Transverse colon (tissue), 4 donors: Measurements from ENCODE around the gene SYT11. TPM values are rescaled to one million over a fixed set of nuclear protein-coding genes. Genes with fewer than 3 reads are reported as not detected.
"Not testable (repeated sequence)": the region's sequence is repeated elsewhere in the genome, so short reads cannot be mapped to it uniquely, and the experiment has no call there.

Experiments used
- DNase-seq: peaks from one replicate; pipeline ENCODE4 v3.0.0-alpha.2; 2019
- H3K27ac ChIP-seq, 4 donors: fragments of 200-600 bp; sonication (generic); 2 replicates each; pipeline ENCODE4 v1.5.1; 2016 to 2018; ENCODE audit warnings: inconsistent platforms in 4 of 4
- H3K27me3 ChIP-seq: fragments of 200-600 bp; sonication (generic); 2 replicates; pipeline ENCODE4 v1.5.1; 2017; ENCODE audit warnings: inconsistent platforms
- H3K36me3 ChIP-seq, 4 donors: fragments of 200-600 bp; sonication (generic); 2 replicates each; pipeline ENCODE4 v1.5.1; 2017 to 2019; ENCODE audit warnings: inconsistent platforms in 4 of 4
- H3K4me1 ChIP-seq, 4 donors: fragments of 200-600 bp; sonication (generic); 2 replicates each; pipeline ENCODE4 v1.5.1; 2017 to 2020; ENCODE audit warnings: inconsistent platforms in 4 of 4
- H3K4me3 ChIP-seq, 4 donors: fragments of 200-600 bp; sonication (generic); 1 replicate in 1 of 4; 2 replicates in 3 of 4; pipeline versions ENCODE4 v1.5.1 to v1.6.1; 2017 to 2019; ENCODE audit warnings: inconsistent platforms in 4 of 4
- H3K9me3 ChIP-seq, 2 donors: fragments of 200-600 bp; sonication (generic); 2 replicates each; pipeline ENCODE4 v1.5.1; 2017 to 2019; ENCODE audit warnings: inconsistent platforms in 2 of 2
- CTCF ChIP-seq, 5 experiments: fragments of 200-600 bp in 3 of 5; fragments of 450-650 bp in 2 of 5; sonication (generic) in 3 of 5; IDR thresholded peaks; 1 replicate in 2 of 5; 2 replicates in 3 of 5; pipeline ENCODE4 v1.5.1; 2016 to 2017; ENCODE audit warnings: antibody characterized with exemption in 5 of 5, inconsistent platforms in 3 of 5, mild to moderate bottlenecking in 2 of 5, moderate library complexity in 1 of 5
- EP300 ChIP-seq: sonication (generic); formaldehyde crosslinking; IDR thresholded peaks from one replicate; pipeline ENCODE4 v1.6.1; 2017; ENCODE audit warnings: antibody characterized with exemption, low read depth
- POLR2A ChIP-seq: fragments of 450-650 bp; IDR thresholded peaks from one replicate; pipeline ENCODE4 v1.6.1; 2016; ENCODE audit warnings: antibody characterized with exemption, mild to moderate bottlenecking, moderate library complexity
- POLR2AphosphoS5 ChIP-seq, 3 donors: sonication (generic); formaldehyde crosslinking; IDR thresholded peaks; one replicate each; pipeline ENCODE4 v1.6.1; 2016; ENCODE audit warnings: antibody characterized with exemption in 3 of 3
- WGBS, 2 donors: methylation state at CpG; one replicate each; pipeline ENCODE4 v1.1.5; 2018; ENCODE audit warnings: low coverage in 1 of 2; 5-methylcytosine and 5-hydroxymethylcytosine counted together
- in situ Hi-C, 4 donors: fragments of 200-750 bp; cut with MboI; loops; one replicate each; pipeline versions ENCODE4 v1.15.0 to v1.15.1; 2017; ENCODE audit warnings: low sequenced_read_pairs in 3 of 4, low pct_ligation_motif_present in 1 of 4, low pct_unique_long_range_greater_than_20kb in 1 of 4
- intact Hi-C: fragments of 100-400 bp; cut with DNase I; formaldehyde crosslinking; loops from one replicate; pipeline ENCODE4 v1.15.1; 2023; ENCODE audit warnings: low total_unique reads
- total RNA-seq, 4 donors: library from RNA; depleted of rRNA; stranded (reverse); fragments of >200 nt; gene quantifications; one replicate each; pipeline ENCODE4 v1.1.0, GENCODE V29; 2016

SYT11 gene
- total RNA-seq, 4 donors from 2014 or later, result 2.2 to 5.9 (median 3.6) TPM

DNA sequence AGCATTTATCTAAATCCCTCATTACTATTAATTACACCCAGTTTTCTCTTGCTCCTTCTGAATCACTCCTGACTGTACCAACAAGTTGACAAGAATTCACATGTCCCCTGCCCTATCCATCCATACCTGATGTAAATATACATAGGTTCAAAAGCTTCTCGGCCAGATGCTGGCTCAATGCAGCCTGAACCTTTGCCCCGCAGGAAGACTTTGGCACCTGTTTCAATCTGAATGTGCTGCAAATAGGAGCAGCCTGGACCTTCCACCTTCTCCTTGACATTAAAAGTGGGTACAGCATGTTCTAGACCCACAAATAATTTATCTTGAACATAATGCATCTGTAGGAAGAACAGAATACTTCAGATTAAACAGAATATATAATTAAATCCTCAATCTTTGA lies 66.1 kb downstream of the SYT11 start:
- in situ Hi-C loops (no loop called here), intact Hi-C loops (no loop called here)
- peaks cover 1 to 18% (median 10%) of the 10 kb centered on the region in 4 donors for H3K4me1 ChIP-seq
- H3K9me3 ChIP-seq, result no peaks in the 10 kb centered on the region
- H3K36me3 ChIP-seq, result peaks cover 0 to 90% (median 46%) of the 10 kb centered on the region in 4 donors
- no peaks in the 10 kb centered on the region for H3K27me3 ChIP-seq
- H3K4me3 ChIP-seq, result no peak overlapping the region
- 92 to 100% methylated on average over 2 of the region's 2 CpGs for WGBS, 2 donors
- DNase-seq, result no peak
- no peak for TF ChIP-seq POLR2AphosphoS5 (IDR thresholded peaks at IDR 0.05)
- no peak for TF ChIP-seq POLR2A
- TF ChIP-seq EP300, result no peak
- no peak for TF ChIP-seq CTCF (IDR thresholded peaks at IDR 0.05)
- no peak overlapping the region for H3K27ac ChIP-seq

DNA sequence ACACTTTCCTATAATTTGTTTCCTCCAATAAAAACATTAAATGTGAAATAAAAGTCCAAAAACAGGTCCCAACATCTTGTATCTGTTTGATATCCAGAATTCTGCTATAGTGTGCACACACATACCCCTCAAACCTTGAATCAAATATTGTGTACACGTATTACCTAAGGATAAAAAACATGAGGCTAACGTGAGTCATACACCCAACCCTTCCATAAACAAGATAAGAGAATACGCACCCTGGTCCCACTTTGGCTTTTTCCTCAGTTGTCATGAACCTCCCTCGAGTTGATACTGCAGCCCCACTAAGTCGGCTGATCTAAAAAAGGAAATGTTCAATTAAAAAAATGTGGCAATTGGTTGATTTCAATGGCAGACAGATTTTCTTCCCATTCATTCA lies 69.7 kb downstream of the SYT11 start:
- in situ Hi-C loops, result no loop called here
- intact Hi-C loops, result no loop called here
- TF ChIP-seq POLR2AphosphoS5 (IDR thresholded peaks at IDR 0.05), result no peak
- no peak for TF ChIP-seq CTCF (IDR thresholded peaks at IDR 0.05)
- TF ChIP-seq EP300, result no peak
- no peak for TF ChIP-seq POLR2A
- Histone ChIP-seq H3K27me3 (no peaks in the 10 kb centered on the region), H3K4me1 (peaks cover 30 to 49% (median 43%) of the 10 kb centered on the region in 4 donors), H3K9me3 (no peaks in the 10 kb centered on the region), H3K36me3 (peaks cover 0 to 68% (median 33%) of the 10 kb centered on the region in 4 donors), H3K4me3 (no peak overlapping the region), H3K27ac (peak overlapping the region in 3 of 4 donors; percentile 93 to 96 (median 95))
- 44 to 67% methylated on average over 3 to 5 of the region's 5 CpGs for WGBS, 2 donors
- DNase-seq, result no peak

DNA sequence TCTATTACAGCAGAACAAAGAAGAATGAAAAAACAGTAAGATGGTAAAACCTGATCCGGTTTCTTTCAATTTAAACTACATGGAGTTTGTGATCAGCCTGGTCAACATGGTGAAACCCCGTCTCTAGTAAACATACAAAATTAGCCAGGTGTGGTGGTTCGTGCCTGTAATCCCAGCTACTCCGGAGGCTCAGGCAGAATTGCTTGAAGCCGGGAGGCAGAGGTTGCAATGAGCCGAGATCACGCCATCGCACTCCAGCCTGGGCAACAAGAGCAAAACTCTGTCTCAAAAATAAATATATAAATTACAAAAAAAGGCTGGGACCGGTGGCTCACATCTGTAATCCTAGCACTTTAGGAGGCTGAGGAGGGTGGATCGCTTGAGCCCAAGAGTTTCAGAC lies 71.4 kb downstream of the SYT11 start:
- Histone ChIP-seq H3K4me1 (peaks cover 30 to 57% (median 43%) of the 10 kb centered on the region in 4 donors), H3K4me3 (peak overlapping the region in 3 of 4 donors; percentile 4 to 89 (median 11)), H3K36me3 (peaks cover 0 to 53% (median 25%) of the 10 kb centered on the region in 4 donors), H3K27ac (peak overlapping the region; percentile 91 to 96 (median 94))
- intact Hi-C loops, DNase-seq, H3K9me3 ChIP-seq, H3K27me3 ChIP-seq: not testable (repeated sequence)
- WGBS, 2 donors, result 51 to 54% methylated on average over 8 to 10 of the region's 10 CpGs
- in situ Hi-C loops, result loop anchor here in 2 of 4 donors (10.0 kb wide), 1 partner anchor 54 kb away; no protein-coding TSS in a partner anchor

GRCh38 chr1:155931332-155932038 lies 72.1 kb downstream of the SYT11 start:
- H3K4me3 ChIP-seq, result peak overlapping the region in 3 of 4 donors; percentile 4 to 89 (median 11)
- WGBS, 2 donors, result 56 to 64% methylated on average over 4 to 7 of the region's 7 CpGs
- peak in 2 of 3 donors; percentile 37 to 61 for TF ChIP-seq POLR2AphosphoS5 (IDR thresholded peaks at IDR 0.05)
- no peak for TF ChIP-seq CTCF (IDR thresholded peaks at IDR 0.05)
- no peak for TF ChIP-seq EP300
- peak; percentile 36 for TF ChIP-seq POLR2A
- peak overlapping the region; percentile 91 to 96 (median 94) for H3K27ac ChIP-seq
- no peaks in the 10 kb centered on the region for H3K9me3 ChIP-seq
- H3K36me3 ChIP-seq, result peaks cover 0 to 46% (median 22%) of the 10 kb centered on the region in 4 donors
- no peaks in the 10 kb centered on the region for H3K27me3 ChIP-seq
- peak; percentile 63 for DNase-seq
- peaks cover 30 to 57% (median 43%) of the 10 kb centered on the region in 4 donors for H3K4me1 ChIP-seq
- in situ Hi-C loops, result loop anchor here in 2 of 4 donors (10.0 kb wide), 1 partner anchor 53 kb away; no protein-coding TSS in a partner anchor
- intact Hi-C loops, result no loop called here
